HEK293 (cell line): ENCODE data around the gene EMSY.

Experiments used
- CTCF ChIP-seq: fragments of 450-650 bp; formaldehyde crosslinking; IDR thresholded peaks from 2 replicates; pipeline ENCODE4 v1.5.1; 2016; ENCODE audit warnings: missing biosample characterization, missing genetic modification characterization
- PBX3 ChIP-seq: sonication (generic); formaldehyde crosslinking; IDR thresholded peaks from 2 replicates; pipeline ENCODE4 v1.8.1; 2022; ENCODE audit warnings: mild to moderate bottlenecking, moderate library complexity, missing genetic modification reagents
- RBAK ChIP-seq: fragments of 450-650 bp; formaldehyde crosslinking; IDR thresholded peaks from 2 replicates; pipeline ENCODE4 v1.5.1; 2016; ENCODE audit warnings: missing biosample characterization, missing genetic modification characterization
- REST ChIP-seq: fragments of 450-650 bp; formaldehyde crosslinking; IDR thresholded peaks from 2 replicates; pipeline ENCODE4 v1.5.1; 2016; ENCODE audit warnings: missing biosample characterization, missing genetic modification characterization
- ZNF132 ChIP-seq: fragments of 450-650 bp; formaldehyde crosslinking; IDR thresholded peaks from 2 replicates; pipeline ENCODE4 v1.5.1; 2017; ENCODE audit warnings: missing biosample characterization, missing genetic modification characterization, borderline replicate concordance
- ZNF16 ChIP-seq: fragments of 450-650 bp; formaldehyde crosslinking; IDR thresholded peaks from 2 replicates; pipeline ENCODE4 v1.5.1; 2016; ENCODE audit warnings: low read depth, missing biosample characterization, missing genetic modification characterization
- ZNF174 ChIP-seq: fragments of 450-650 bp; formaldehyde crosslinking; IDR thresholded peaks from 2 replicates; pipeline ENCODE4 v1.5.0; 2017; ENCODE audit warnings: missing biosample characterization, mild to moderate bottlenecking, missing genetic modification characterization
- ZNF24 ChIP-seq: fragments of 450-650 bp; formaldehyde crosslinking; IDR thresholded peaks from 2 replicates; pipeline ENCODE4 v1.5.1; 2016; ENCODE audit warnings: missing biosample characterization, missing genetic modification characterization
- ZNF292 ChIP-seq: fragments of 450-650 bp; formaldehyde crosslinking; IDR thresholded peaks from 2 replicates; pipeline ENCODE4 v1.5.1; 2016; ENCODE audit warnings: low read depth, missing biosample characterization, missing genetic modification characterization, borderline replicate concordance

DNA sequence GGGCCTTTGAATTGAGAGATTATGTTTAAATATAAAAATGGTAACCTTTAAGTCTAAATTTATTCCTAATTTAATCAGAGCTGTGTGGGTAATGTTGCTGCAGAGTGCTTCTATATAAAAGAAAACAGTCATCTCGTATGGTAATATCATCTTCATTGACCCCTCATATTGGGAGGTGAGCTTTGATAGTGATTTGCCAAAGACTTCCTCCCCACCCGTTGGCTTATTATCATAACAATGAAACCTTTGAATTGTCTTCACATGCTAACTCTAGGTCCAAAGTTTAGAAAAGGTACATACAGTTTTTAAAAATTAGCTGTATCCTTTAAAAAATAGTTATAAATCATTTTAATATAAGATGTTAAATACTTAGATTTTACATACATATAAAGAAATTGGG lies 3.7 kb downstream of the EMSY start:
- TF ChIP-seq REST (tag by site-specific recombination) (no peak), RBAK (no peak), ZNF16 (tag by site-specific recombination) (no peak), ZNF174 (no peak), ZNF292 (tag by site-specific recombination) (no peak), PBX3 (CRISPR knock-in tag) (no peak), ZNF24 (tag by site-specific recombination) (no peak), CTCF (tag by site-specific recombination) (no peak), ZNF132 (tag by site-specific recombination) (no peak)
